ENCODE results near the gene SYT2.

- no peak for TF ChIP-seq CTCF (IDR thresholded peaks at IDR 0.05)
- no peak for TF ChIP-seq POLR2A (IDR thresholded peaks at IDR 0.05)
Measured at GRCh38 chr1:202698276-202698675, 12.0 kb downstream of the SYT2 start.

Measured in Peyer's patch (tissue), 4 donors.